RWPE2 (cell line): ENCODE results near the gene SDK2.

Experiments used
- ATAC-seq: fragments of 200-7000 bp; cut with Tn5 transposase; 3 replicates; pipeline ENCODE4 v1.9.1; 2021; ENCODE audit warnings: low read depth
- DNase-seq: peaks from one replicate; pipeline ENCODE4 v3.0.0-alpha.2; 2020; ENCODE audit warnings: low spot score
- H3K27ac ChIP-seq: fragments of 450-650 bp; 2 replicates; pipeline ENCODE4 v1.5.1; 2017; ENCODE audit warnings: mild to moderate bottlenecking; ENCODE audit not compliant: poor library complexity, severe bottlenecking
- H3K27me3 ChIP-seq: fragments of 250-450 bp; sonication (Bioruptor Pico); 2 replicates; pipeline ENCODE4 v1.5.1; 2021; ENCODE audit warnings: mild to moderate bottlenecking, moderate library complexity; ENCODE audit not compliant: insufficient read depth, poor library complexity, severe bottlenecking
- H3K36me3 ChIP-seq: fragments of 250-450 bp; sonication (Bioruptor Pico); 2 replicates; pipeline ENCODE4 v1.5.1; 2020; ENCODE audit warnings: low read depth, mild to moderate bottlenecking, moderate library complexity
- H3K4me1 ChIP-seq: fragments of 250-450 bp; sonication (Bioruptor Pico); 2 replicates; pipeline ENCODE4 v1.5.1; 2021; ENCODE audit warnings: mild to moderate bottlenecking, moderate library complexity; ENCODE audit not compliant: insufficient read depth, poor library complexity, severe bottlenecking
- H3K4me3 ChIP-seq: fragments of 250-450 bp; sonication (Bioruptor Pico); 2 replicates; pipeline ENCODE4 v1.5.1; 2021; ENCODE audit warnings: mild to moderate bottlenecking, moderate library complexity; ENCODE audit not compliant: severe bottlenecking
- H3K9me3 ChIP-seq: fragments of 250-450 bp; sonication (Bioruptor Pico); 2 replicates; pipeline ENCODE4 v1.5.1; 2021; ENCODE audit warnings: mild to moderate bottlenecking, moderate library complexity; ENCODE audit not compliant: severe bottlenecking
- CTCF ChIP-seq: fragments of 450-650 bp; IDR thresholded peaks from one replicate; pipeline ENCODE4 v1.5.1; 2017; ENCODE audit warnings: mild to moderate bottlenecking, moderate library complexity; ENCODE audit not compliant: poor library complexity, severe bottlenecking

Gene SDK2

DNA sequence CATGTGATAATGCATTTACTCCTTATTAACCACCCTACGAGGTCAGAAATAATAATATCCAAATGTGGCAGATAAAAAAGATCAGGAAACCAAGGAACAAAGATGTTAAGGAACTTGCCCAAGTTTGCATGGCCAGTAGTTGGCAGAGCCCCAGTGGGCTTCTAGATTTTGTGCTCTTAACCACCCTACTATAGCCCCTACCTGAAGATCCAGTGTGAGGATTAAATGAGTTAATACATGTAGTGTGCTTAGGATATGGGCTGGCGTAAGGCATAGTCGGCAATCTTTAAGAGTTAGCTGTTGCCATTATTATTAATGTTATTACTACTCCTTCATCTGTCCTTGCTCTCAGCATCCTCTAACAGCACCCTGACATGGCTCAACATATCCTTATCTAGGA is 153.4 kb downstream of the SDK2 start:
- Histone ChIP-seq H3K36me3 (no peaks in the 10 kb centered on the region), H3K27me3 (no peaks in the 10 kb centered on the region), H3K4me1 (no peaks in the 10 kb centered on the region), H3K4me3 (no peak overlapping the region), H3K9me3 (no peaks in the 10 kb centered on the region), H3K27ac (no peak overlapping the region)
- ATAC-seq (no peak), DNase-seq (no peak)
- TF ChIP-seq CTCF: no peak

- Histone ChIP-seq H3K4me3 (no peak overlapping the region), H3K27me3 (no peaks in the 10 kb centered on the region), H3K9me3 (peaks cover 5% of the 10 kb centered on the region), H3K4me1 (no peaks in the 10 kb centered on the region), H3K27ac (no peak overlapping the region), H3K36me3 (no peaks in the 10 kb centered on the region)
- DNase-seq (no peak), ATAC-seq (no peak)
- no peak for TF ChIP-seq CTCF
Observed at GRCh38 chr17:73489991-73490390, 154.3 kb downstream of the SDK2 start.

GRCh38 chr17:73489333-73489732 is 154.9 kb downstream of the SDK2 start:
- DNase-seq (no peak), ATAC-seq (no peak)
- Histone ChIP-seq H3K4me1 (no peaks in the 10 kb centered on the region), H3K36me3 (no peaks in the 10 kb centered on the region), H3K27ac (no peak overlapping the region), H3K9me3 (peaks cover 5% of the 10 kb centered on the region), H3K27me3 (no peaks in the 10 kb centered on the region), H3K4me3 (no peak overlapping the region)
- TF ChIP-seq CTCF: no peak

DNA sequence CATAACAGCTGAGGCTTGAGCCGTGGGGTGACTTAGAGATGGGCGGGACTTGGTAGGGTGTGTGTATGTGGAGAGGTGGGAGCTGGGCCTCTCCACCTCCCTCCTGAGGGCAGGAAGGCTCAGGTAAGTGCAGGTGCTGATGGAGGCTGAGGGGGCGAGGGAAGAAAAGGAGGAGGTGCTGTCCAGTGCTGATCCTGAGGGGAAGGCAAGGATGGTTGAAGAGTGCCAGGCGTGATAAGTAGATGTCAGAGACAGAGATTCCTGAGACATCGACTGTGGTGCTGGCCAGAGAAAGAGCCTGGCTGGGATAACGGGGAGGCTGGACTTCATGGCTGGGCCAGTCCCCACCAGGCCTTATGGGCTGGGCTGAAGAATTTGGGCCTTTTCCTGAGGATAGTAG is 159.1 kb downstream of the SDK2 start:
- no peak for TF ChIP-seq CTCF
- ATAC-seq (no peak), DNase-seq (no peak)
- no peaks in the 10 kb centered on the region for H3K27me3 ChIP-seq
- H3K4me1 ChIP-seq: no peaks in the 10 kb centered on the region
- no peak overlapping the region for H3K4me3 ChIP-seq
- H3K36me3 ChIP-seq: no peaks in the 10 kb centered on the region
- H3K9me3 ChIP-seq: peaks cover 5% of the 10 kb centered on the region
- H3K27ac ChIP-seq: no peak overlapping the region

DNA sequence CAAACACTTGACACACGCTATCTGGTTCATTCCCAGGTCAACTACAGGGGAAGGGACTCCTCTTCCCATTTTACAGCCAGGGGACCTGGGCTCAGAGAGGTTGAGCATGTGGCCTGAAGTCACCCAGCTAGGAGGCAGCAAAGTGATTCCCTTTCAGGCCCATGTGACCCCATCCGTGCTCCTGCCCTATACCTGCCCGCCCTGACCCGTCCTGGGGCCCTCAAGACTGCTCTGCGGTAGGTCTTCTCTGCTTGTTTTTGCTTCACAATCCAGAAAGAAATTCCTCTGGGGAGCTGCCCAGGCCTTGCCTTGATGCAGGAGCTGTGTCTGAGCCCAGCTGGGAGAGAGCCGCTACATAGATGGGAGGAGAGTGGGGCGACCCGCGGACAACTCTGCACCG is 161.4 kb downstream of the SDK2 start:
- Histone ChIP-seq H3K4me3 (no peak overlapping the region), H3K36me3 (no peaks in the 10 kb centered on the region), H3K27me3 (no peaks in the 10 kb centered on the region), H3K9me3 (peaks cover 5% of the 10 kb centered on the region), H3K4me1 (no peaks in the 10 kb centered on the region), H3K27ac (no peak overlapping the region)
- DNase-seq (no peak), ATAC-seq (no peak)
- no peak for TF ChIP-seq CTCF
